Activated CD8-positive, alpha-beta T cell treated with anti-CD3 and anti-CD28 coated beads for 36 hours (primary cell): Measurements from ENCODE around the gene CYS1. TPM values are rescaled to one million over a fixed set of nuclear protein-coding genes. Genes with fewer than 3 reads are reported as not detected.
A peak's percentile ranks its signal among the peaks of the same experiment; 100 is the strongest.
"Not testable (repeated sequence)": the region's sequence is repeated elsewhere in the genome, so short reads cannot be mapped to it uniquely, and the experiment has no call there.

Source experiments
- ATAC-seq: fragments of 200-7000 bp; cut with Tn5 transposase; one replicate; pipeline ENCODE4 v1.10.0; 2021; ENCODE audit warnings: mild to moderate bottlenecking, moderate library complexity
- CTCF ChIA-PET: fragments of 350-600 bp; sonication (Branson Sonifier 250); formaldehyde crosslinking; loops from one replicate; lab custom pipeline; 2021; ENCODE audit warnings: antibody characterized with exemption; lab: Charles Lee
- POLR2A ChIA-PET: fragments of 350-600 bp; sonication (Branson Sonifier 250); formaldehyde crosslinking; loops from one replicate; lab custom pipeline; 2021; ENCODE audit warnings: antibody characterized with exemption; lab: Charles Lee
- DNase-seq: peaks from one replicate; pipeline ENCODE4 v3.0.0-alpha.2; 2020
- H3K27ac Mint-ChIP-seq: one replicate; pipeline ENCODE4 v1.8.0; 2021; ENCODE audit warnings: mild to moderate bottlenecking, mixed read lengths
- H3K27me3 Mint-ChIP-seq: one replicate; pipeline ENCODE4 v1.8.0; 2021; ENCODE audit warnings: mixed read lengths
- H3K36me3 Mint-ChIP-seq: one replicate; pipeline ENCODE4 v1.8.0; 2021; ENCODE audit warnings: low read depth, mixed read lengths
- H3K4me1 Mint-ChIP-seq: one replicate; pipeline ENCODE4 v1.8.0; 2021; ENCODE audit warnings: low read depth, mixed read lengths
- H3K4me3 Mint-ChIP-seq: one replicate; pipeline ENCODE4 v1.8.0; 2021; ENCODE audit warnings: mild to moderate bottlenecking, moderate library complexity, mixed read lengths
- H3K9me3 Mint-ChIP-seq: one replicate; pipeline ENCODE4 v1.8.0; 2021; ENCODE audit warnings: mixed read lengths
- intact Hi-C: fragments of 100-400 bp; cut with micrococcal nuclease; formaldehyde crosslinking; loops from one replicate; pipeline ENCODE4 v1.10.0; 2022
- total RNA-seq, 2 experiments: library from RNA; stranded (reverse); gene quantifications; one replicate each; pipeline ENCODE4 v1.2.3, GENCODE V29; 2021
- TF ChIP-seq, protein P1 (sequence below): fragments of 200-600 bp; IDR thresholded peaks from one replicate; pipeline ENCODE4 v1.8.0; 2022; ENCODE audit warnings: antibody characterized with exemption, mild to moderate bottlenecking

CYS1 gene
- total RNA-seq, 2 experiments from 2014 or later: 0.11 to 0.32 TPM

DNA sequence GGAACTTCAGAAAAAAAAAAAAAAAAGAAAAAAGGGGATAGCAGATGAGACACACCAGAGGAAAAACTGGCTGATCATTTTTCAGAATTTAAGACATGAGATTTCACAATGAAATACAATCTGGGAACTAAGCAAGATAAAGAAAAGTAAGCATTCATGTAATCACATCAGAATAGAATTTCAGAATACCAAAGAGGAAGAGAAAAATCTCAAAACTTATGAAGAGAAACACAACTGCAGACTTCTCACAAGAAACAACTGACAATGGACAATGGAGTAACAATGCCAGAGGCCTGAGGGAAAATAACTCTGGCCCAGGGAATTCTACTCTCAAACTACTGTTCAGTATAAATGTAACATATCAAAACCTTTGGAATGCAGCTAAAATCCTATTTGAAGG is 29.1 kb upstream of the CYS1 start:
- Mint-ChIP-seq H3K27me3 (no peaks in the 10 kb centered on the region), H3K27ac (no peak overlapping the region), H3K36me3 (no peaks in the 10 kb centered on the region), H3K4me1 (no peaks in the 10 kb centered on the region), H3K9me3 (peaks cover 7% of the 10 kb centered on the region), H3K4me3 (no peak overlapping the region)
- DNase-seq (no peak), ATAC-seq (no peak)
- intact Hi-C loops: no loop called here
- CTCF ChIA-PET: interaction anchor here (0.8 kb wide), 1 partner anchor 37 kb away, joined by 3 read pairs; no protein-coding TSS in a partner anchor
- POLR2A ChIA-PET: no interaction called here
- TF ChIP-seq, protein P1, sequence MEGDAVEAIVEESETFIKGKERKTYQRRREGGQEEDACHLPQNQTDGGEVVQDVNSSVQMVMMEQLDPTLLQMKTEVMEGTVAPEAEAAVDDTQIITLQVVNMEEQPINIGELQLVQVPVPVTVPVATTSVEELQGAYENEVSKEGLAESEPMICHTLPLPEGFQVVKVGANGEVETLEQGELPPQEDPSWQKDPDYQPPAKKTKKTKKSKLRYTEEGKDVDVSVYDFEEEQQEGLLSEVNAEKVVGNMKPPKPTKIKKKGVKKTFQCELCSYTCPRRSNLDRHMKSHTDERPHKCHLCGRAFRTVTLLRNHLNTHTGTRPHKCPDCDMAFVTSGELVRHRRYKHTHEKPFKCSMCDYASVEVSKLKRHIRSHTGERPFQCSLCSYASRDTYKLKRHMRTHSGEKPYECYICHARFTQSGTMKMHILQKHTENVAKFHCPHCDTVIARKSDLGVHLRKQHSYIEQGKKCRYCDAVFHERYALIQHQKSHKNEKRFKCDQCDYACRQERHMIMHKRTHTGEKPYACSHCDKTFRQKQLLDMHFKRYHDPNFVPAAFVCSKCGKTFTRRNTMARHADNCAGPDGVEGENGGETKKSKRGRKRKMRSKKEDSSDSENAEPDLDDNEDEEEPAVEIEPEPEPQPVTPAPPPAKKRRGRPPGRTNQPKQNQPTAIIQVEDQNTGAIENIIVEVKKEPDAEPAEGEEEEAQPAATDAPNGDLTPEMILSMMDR: no peak

DNA sequence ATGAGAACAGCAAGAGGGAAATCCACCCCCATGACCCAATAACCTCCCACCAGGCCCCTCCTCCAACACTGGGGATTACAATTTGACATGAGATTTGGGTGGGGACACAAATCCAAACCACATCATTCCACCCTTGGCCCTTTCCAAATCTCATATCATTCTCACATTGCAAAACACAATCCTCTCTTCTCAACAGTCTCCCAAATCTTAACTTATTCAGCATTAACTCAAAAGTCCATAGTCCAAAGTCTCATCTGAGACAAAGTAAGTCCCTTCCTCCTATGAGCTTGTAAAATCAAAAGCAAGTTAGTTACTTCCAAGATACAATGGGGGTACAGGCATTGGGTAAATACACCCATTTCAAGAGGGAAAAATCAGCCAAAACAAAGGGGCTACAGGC is 24.7 kb upstream of the CYS1 start:
- H3K36me3 Mint-ChIP-seq, H3K27ac Mint-ChIP-seq, H3K4me3 Mint-ChIP-seq, DNase-seq, H3K27me3 Mint-ChIP-seq, H3K4me1 Mint-ChIP-seq, intact Hi-C loops, H3K9me3 Mint-ChIP-seq, ATAC-seq: not testable (repeated sequence)
- ChIA-PET POLR2A (interaction anchor here (0.7 to 1.1 kb wide), 2 partner anchors 10 to 18 kb away, joined by 3 to 5 read pairs; no protein-coding TSS in a partner anchor), CTCF (interaction anchor here (2.9 kb wide), 1 partner anchor 32 kb away, joined by 11 read pairs; no protein-coding TSS in a partner anchor)

DNA sequence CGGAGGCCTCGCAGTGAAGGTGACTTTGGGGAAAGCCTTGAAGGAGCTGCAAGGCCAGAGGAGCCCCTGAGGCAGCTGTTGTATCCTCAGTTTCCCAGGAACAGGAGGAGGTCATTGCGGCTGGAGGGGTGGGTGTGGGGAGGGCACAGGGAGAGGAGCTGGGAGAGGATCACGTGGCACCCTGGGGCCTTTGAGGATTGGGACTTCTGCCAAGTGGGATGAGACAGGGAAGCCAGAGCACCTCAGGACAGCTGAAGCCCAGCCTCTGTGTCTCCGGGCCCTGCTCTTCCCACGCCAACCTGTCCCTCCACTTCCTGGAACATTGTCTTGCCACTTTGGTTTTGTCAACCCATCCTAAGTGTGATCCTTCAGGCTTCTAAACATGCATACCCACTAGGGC is 23.0 kb upstream of the CYS1 start:
- ChIA-PET POLR2A (no interaction called here), CTCF (interaction anchor here (1.1 to 2.9 kb wide), 3 partner anchors 18 to 119 kb away, joined by 3 to 11 read pairs (median 4); no protein-coding TSS in a partner anchor)
- intact Hi-C loops: no loop called here
- Mint-ChIP-seq H3K9me3 (peaks cover 7% of the 10 kb centered on the region), H3K4me1 (no peaks in the 10 kb centered on the region), H3K36me3 (no peaks in the 10 kb centered on the region), H3K27me3 (peaks cover 3% of the 10 kb centered on the region), H3K4me3 (no peak overlapping the region), H3K27ac (no peak overlapping the region)
- TF ChIP-seq, protein P1: no peak
- no peak for DNase-seq
- ATAC-seq: no peak

DNA sequence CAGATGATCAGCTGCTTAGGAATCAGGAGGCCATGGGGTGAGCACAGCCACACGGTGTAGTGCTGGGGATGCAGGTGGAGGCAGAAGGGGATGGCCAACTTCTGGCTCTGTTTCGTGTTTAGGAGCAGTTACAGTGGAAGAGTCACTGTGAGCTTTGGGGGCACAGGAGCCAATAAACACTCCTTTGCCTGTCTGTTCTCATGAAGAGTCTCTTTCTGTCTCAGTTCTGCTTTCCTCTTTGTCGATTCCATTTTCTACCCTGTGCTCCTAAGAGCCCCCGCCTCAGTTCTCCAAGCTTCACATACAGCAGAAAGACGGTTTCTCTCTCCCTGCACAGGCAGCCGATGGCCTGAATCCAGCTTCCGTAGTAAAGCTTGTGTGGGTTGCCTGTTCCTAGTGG is 21.3 kb upstream of the CYS1 start:
- TF ChIP-seq, protein P1: no peak
- peaks cover 7% of the 10 kb centered on the region for H3K27me3 Mint-ChIP-seq
- no peak for DNase-seq
- ChIA-PET POLR2A (no interaction called here), CTCF (interaction anchor here (1.0 to 2.1 kb wide), 2 partner anchors 28 to 29 kb away, joined by 3 to 11 read pairs; no protein-coding TSS in a partner anchor)
- H3K36me3 Mint-ChIP-seq: no peaks in the 10 kb centered on the region
- H3K9me3 Mint-ChIP-seq: no peaks in the 10 kb centered on the region
- intact Hi-C loops: no loop called here
- no peak overlapping the region for H3K4me3 Mint-ChIP-seq
- ATAC-seq: no peak
- H3K27ac Mint-ChIP-seq: no peak overlapping the region
- no peaks in the 10 kb centered on the region for H3K4me1 Mint-ChIP-seq

DNA sequence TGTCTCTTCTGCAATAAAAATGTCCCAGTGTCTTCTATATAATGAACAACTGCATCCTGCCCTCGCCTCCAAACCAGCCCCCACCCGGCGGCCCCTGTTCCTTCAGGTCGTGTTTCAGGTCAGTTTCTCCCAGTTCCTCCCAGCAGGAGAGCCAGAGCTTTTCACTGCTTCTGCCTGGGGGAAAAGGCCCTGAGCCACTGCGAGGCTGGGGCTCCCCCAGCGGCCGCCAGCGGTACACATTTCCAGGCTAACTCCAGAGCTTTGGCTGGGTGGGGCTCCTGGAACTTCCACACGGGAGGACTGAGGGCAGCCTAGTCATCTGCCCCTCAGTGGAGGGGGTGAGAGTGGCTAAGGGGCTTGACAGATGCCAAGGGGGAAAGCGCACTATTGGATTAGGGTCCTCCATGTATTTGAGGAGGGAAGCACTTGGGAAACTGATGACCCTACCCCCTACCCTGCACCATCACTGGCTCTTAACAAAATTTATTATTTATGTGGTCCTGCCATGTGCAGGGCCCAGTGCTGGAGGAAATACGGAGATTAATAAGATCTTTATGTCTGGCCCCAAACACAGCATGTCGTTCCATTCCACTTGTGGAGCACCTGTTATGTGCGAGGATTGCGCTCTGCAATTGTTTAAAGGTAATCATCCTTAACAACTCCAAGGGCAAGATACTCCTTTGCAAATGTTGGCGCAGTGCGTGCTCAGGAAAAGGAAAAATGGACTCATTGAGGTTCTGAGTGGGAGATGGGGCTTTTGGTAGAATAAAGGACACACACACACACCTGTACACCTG is 17.3 kb upstream of the CYS1 start:
- DNase-seq (peak; percentile 48), ATAC-seq (peak; percentile 88)
- no peaks in the 10 kb centered on the region for H3K36me3 Mint-ChIP-seq
- H3K4me1 Mint-ChIP-seq: no peaks in the 10 kb centered on the region
- H3K9me3 Mint-ChIP-seq: no peaks in the 10 kb centered on the region
- TF ChIP-seq, protein P1: peak; percentile 91
- POLR2A ChIA-PET: interaction anchor here (1.0 kb wide), 1 partner anchor 25 kb away, joined by 3 read pairs; no protein-coding TSS in a partner anchor
- CTCF ChIA-PET: interaction anchor here (0.7 to 6.2 kb wide), 26 partner anchors 8 to 337 kb away, joined by 3 to 178 read pairs (median 5); partner anchors contain the start of gene CYS1
- no peak overlapping the region for H3K4me3 Mint-ChIP-seq
- peaks cover 17% of the 10 kb centered on the region for H3K27me3 Mint-ChIP-seq
- intact Hi-C loops: no loop called here
- no peak overlapping the region for H3K27ac Mint-ChIP-seq
